Neural cell (in vitro differentiated cells): ENCODE data around the gene DND1.
"Not testable (repeated sequence)": the region's sequence is repeated elsewhere in the genome, so short reads cannot be mapped to it uniquely, and the experiment has no call there.

Experiments
- CTCF ChIP-seq: fragments of 450-650 bp; IDR thresholded peaks from 2 replicates; pipeline ENCODE4 v1.5.1; 2014; ENCODE audit warnings: antibody characterized with exemption, mild to moderate bottlenecking, moderate library complexity; ENCODE audit not compliant: poor library complexity, severe bottlenecking
- EP300 ChIP-seq: fragments of 450-650 bp; conservative IDR thresholded peaks from 2 replicates; pipeline ENCODE4 v1.6.1; 2014; ENCODE audit warnings: antibody characterized with exemption, mild to moderate bottlenecking, moderate library complexity; ENCODE audit not compliant: poor library complexity, severe bottlenecking
- EZH2 ChIP-seq: fragments of 200-600, 300-800 bp; shearing (Covaris generic), sonication (generic); IDR thresholded peaks from 2 replicates; pipeline ENCODE4 v1.6.1; 2014; ENCODE audit warnings: antibody characterized with exemption, low read length, borderline replicate concordance, mild to moderate bottlenecking; ENCODE audit not compliant: insufficient read depth, poor library complexity, severe bottlenecking
- MXI1 ChIP-seq: fragments of 450-650 bp; conservative IDR thresholded peaks from 2 replicates; pipeline ENCODE4 v1.6.1; 2014; ENCODE audit warnings: antibody characterized with exemption, mild to moderate bottlenecking; ENCODE audit not compliant: poor library complexity, severe bottlenecking
- POLR2AphosphoS5 ChIP-seq: IDR thresholded peaks from 2 replicates; pipeline ENCODE4 v1.6.1; 2012
- RAD21 ChIP-seq: fragments of 450-650 bp; conservative IDR thresholded peaks from 2 replicates; pipeline ENCODE4 v1.6.1; 2014; ENCODE audit warnings: antibody characterized with exemption, mild to moderate bottlenecking, moderate library complexity
- SMC3 ChIP-seq: fragments of 450-650 bp; conservative IDR thresholded peaks from 2 replicates; pipeline ENCODE4 v1.6.1; 2014; ENCODE audit warnings: antibody characterized with exemption, mild to moderate bottlenecking, moderate library complexity; ENCODE audit not compliant: poor library complexity

GRCh38 chr5:140660371-140660770 is 13.0 kb downstream of the DND1 start:
- TF ChIP-seq CTCF, SMC3, EZH2, POLR2AphosphoS5, RAD21, EP300, MXI1: not testable (repeated sequence)
